H9 (cell line): ENCODE measurements around the gene ACOT7. TPM values are rescaled to one million over a fixed set of nuclear protein-coding genes. Genes with fewer than 3 reads are reported as not detected.

Source experiments
- DNase-seq: peaks from one replicate; pipeline ENCODE4 v3.0.0-alpha.2; 2017
- H2AFZ ChIP-seq: one replicate; pipeline ENCODE4 v1.6.1; 2013; ENCODE audit warnings: mild to moderate bottlenecking, low read length, control low read depth, moderate library complexity
- H2AK5ac ChIP-seq: 2 replicates; pipeline ENCODE4 v1.6.1; 2013; ENCODE audit warnings: low read length, control low read depth, mixed read lengths; ENCODE audit not compliant: insufficient read length
- H2BK120ac ChIP-seq: one replicate; pipeline ENCODE4 v1.6.1; 2013; ENCODE audit warnings: low read depth, mild to moderate bottlenecking, low read length, control low read depth, inconsistent platforms; ENCODE audit not compliant: poor library complexity, severe bottlenecking
- H2BK12ac ChIP-seq: 2 replicates; pipeline ENCODE4 v1.6.1; 2013; ENCODE audit warnings: low read length, control low read depth, mixed read lengths, low read depth; ENCODE audit not compliant: insufficient read length
- H2BK15ac ChIP-seq: 2 replicates; pipeline ENCODE4 v1.6.1; 2013; ENCODE audit warnings: low read depth, low read length, control low read depth
- H2BK20ac ChIP-seq: one replicate; pipeline ENCODE4 v1.6.1; 2013; ENCODE audit warnings: low read depth, mild to moderate bottlenecking, low read length, control low read depth, inconsistent platforms; ENCODE audit not compliant: poor library complexity, severe bottlenecking
- H2BK5ac ChIP-seq: 2 replicates; pipeline ENCODE4 v1.6.1; 2013; ENCODE audit warnings: low read length, control low read depth, mixed read lengths; ENCODE audit not compliant: insufficient read length
- H3K14ac ChIP-seq: 2 replicates; pipeline ENCODE4 v1.6.1; 2013; ENCODE audit warnings: low read length, control low read depth; ENCODE audit not compliant: insufficient read depth
- H3K18ac ChIP-seq: 2 replicates; pipeline ENCODE4 v1.6.1; 2013; ENCODE audit warnings: low read depth, mild to moderate bottlenecking, mixed read lengths, low read length, control low read depth; ENCODE audit not compliant: insufficient read length
- H3K23ac ChIP-seq: 2 replicates; pipeline ENCODE4 v1.6.1; 2013; ENCODE audit warnings: low read length, control low read depth, mixed read lengths, low read depth; ENCODE audit not compliant: insufficient read length
- H3K23me2 ChIP-seq: 2 replicates; pipeline ENCODE4 v1.6.1; 2013; ENCODE audit warnings: low read depth, mild to moderate bottlenecking, mixed read lengths, low read length, control low read depth; ENCODE audit not compliant: insufficient read length, poor library complexity, severe bottlenecking
- H3K27ac ChIP-seq: 2 replicates; pipeline ENCODE4 v1.5.1; 2013; ENCODE audit warnings: low read length, control low read depth, mixed read lengths, low read depth; ENCODE audit not compliant: insufficient read length
- H3K27me3 ChIP-seq: 2 replicates; pipeline ENCODE4 v1.6.1; 2013; ENCODE audit warnings: low read length, control low read depth, inconsistent platforms; ENCODE audit not compliant: insufficient read depth
- H3K4ac ChIP-seq: 2 replicates; pipeline ENCODE4 v1.6.1; 2013; ENCODE audit warnings: low read depth, mild to moderate bottlenecking, control low read depth, inconsistent platforms, low read length, moderate library complexity
- H3K4me1 ChIP-seq: 2 replicates; pipeline ENCODE4 v1.6.1; 2013; ENCODE audit warnings: low read length, control low read depth, inconsistent platforms; ENCODE audit not compliant: insufficient read depth
- H3K4me2 ChIP-seq: 2 replicates; pipeline ENCODE4 v1.6.1; 2013; ENCODE audit warnings: low read length, control low read depth, mixed read lengths; ENCODE audit not compliant: insufficient read length, insufficient read depth
- H3K56ac ChIP-seq: 2 replicates; pipeline ENCODE4 v1.6.1; 2013; ENCODE audit warnings: low read depth, mild to moderate bottlenecking, mixed read lengths, low read length, control low read depth; ENCODE audit not compliant: insufficient read length
- H3K79me1 ChIP-seq: 2 replicates; pipeline ENCODE4 v1.6.1; 2013; ENCODE audit warnings: low read depth, mild to moderate bottlenecking, moderate library complexity, low read length, control low read depth, inconsistent platforms; ENCODE audit not compliant: insufficient read depth, poor library complexity, severe bottlenecking
- H3K79me2 ChIP-seq: 2 replicates; pipeline ENCODE4 v1.6.1; 2013; ENCODE audit warnings: low read length, control low read depth, inconsistent platforms; ENCODE audit not compliant: insufficient read depth
- H3K9ac ChIP-seq: 2 replicates; pipeline ENCODE4 v1.6.1; 2013; ENCODE audit warnings: low read length, control low read depth, mixed read lengths; ENCODE audit not compliant: insufficient read length; ENCODE audit errors: extremely low read depth
- H3K9me3 ChIP-seq: one replicate; pipeline ENCODE4 v1.6.1; 2013; ENCODE audit warnings: low read depth, low read length, inconsistent platforms; ENCODE audit not compliant: control insufficient read depth
- H3T11ph ChIP-seq: one replicate; pipeline ENCODE4 v1.6.1; 2013; ENCODE audit warnings: mild to moderate bottlenecking, low read length, control low read depth, inconsistent platforms
- H4K20me1 ChIP-seq: one replicate; pipeline ENCODE4 v1.6.1; 2013; ENCODE audit not compliant: control insufficient read depth, insufficient read length, insufficient read depth
- H4K5ac ChIP-seq: 2 replicates; pipeline ENCODE4 v1.6.1; 2013; ENCODE audit warnings: low read depth, mild to moderate bottlenecking, mixed read lengths, low read length, control low read depth; ENCODE audit not compliant: insufficient read length
- H4K8ac ChIP-seq: replicated peaks from 2 replicates; pipeline ENCODE4 v1.6.1; 2013; ENCODE audit warnings: low read length, control low read depth, mixed read lengths, low read depth; ENCODE audit not compliant: insufficient read length
- H4K91ac ChIP-seq: 2 replicates; pipeline ENCODE4 v1.6.1; 2013; ENCODE audit warnings: low read depth, mild to moderate bottlenecking, moderate library complexity, mixed read lengths, low read length, control low read depth; ENCODE audit not compliant: insufficient read length
- H3K27ac Mint-ChIP-seq, 3 experiments: 2 replicates in 2 of 3; 3 replicates in 1 of 3; pipeline ENCODE4 v1.8.0; 2020 to 2021; ENCODE audit warnings: mixed read lengths in 3 of 3, mild to moderate bottlenecking in 1 of 3, moderate library complexity in 1 of 3
- H3K27me3 Mint-ChIP-seq: 2 replicates; pipeline ENCODE4 v1.8.0; 2021; ENCODE audit warnings: low read depth, mild to moderate bottlenecking, moderate library complexity, mixed read lengths
- H3K36me3 Mint-ChIP-seq, 3 experiments: 2 replicates in 2 of 3; 3 replicates in 1 of 3; pipeline ENCODE4 v1.8.0; 2020 to 2021; ENCODE audit warnings: low read depth in 3 of 3, mixed read lengths in 3 of 3; ENCODE audit not compliant: insufficient read depth in 1 of 3
- H3K4me1 Mint-ChIP-seq, 2 experiments: 2 replicates each; pipeline ENCODE4 v1.8.0; 2020; ENCODE audit warnings: mixed read lengths in 2 of 2
- H3K4me3 Mint-ChIP-seq, 2 experiments: 2 replicates in 1 of 2; 3 replicates in 1 of 2; pipeline ENCODE4 v1.8.0; 2020 to 2021; ENCODE audit warnings: mild to moderate bottlenecking in 2 of 2, mixed read lengths in 2 of 2, moderate library complexity in 1 of 2
- H3K9me3 Mint-ChIP-seq, 2 experiments: 2 replicates in 1 of 2; 3 replicates in 1 of 2; pipeline ENCODE4 v1.8.0; 2020; ENCODE audit warnings: mild to moderate bottlenecking in 2 of 2, mixed read lengths in 2 of 2, moderate library complexity in 1 of 2
- WGBS: extraction: QIAGEN DNeasy Blood & Tissue Kit; methylation state at CpG from one replicate; pipeline ENCODE4 v1.1.7; 2013; ENCODE audit warnings: missing lambda C conversion rate, low lambda C conversion rate, mixed read lengths; ENCODE audit not compliant: insufficient read length; ENCODE audit errors: extremely low coverage; 5-methylcytosine and 5-hydroxymethylcytosine counted together
- long read RNA-seq: library from polyadenylated mRNA; unstranded; transcript quantifications from one replicate; pipeline ENCODE4 v2.0.0, GENCODE V29; 2020
- total RNA-seq: library from RNA; stranded (reverse); gene quantifications from 2 replicates; pipeline ENCODE4 v1.2.1, GENCODE V29; 2021
- TF ChIP-seq, protein P1 (sequence below): fragments of 200-600 bp; sonication (generic); conservative IDR thresholded peaks from 3 replicates; pipeline ENCODE4 v1.8.0; 2021; ENCODE audit warnings: antibody characterized with exemption, mild to moderate bottlenecking

Gene ACOT7, protein sequence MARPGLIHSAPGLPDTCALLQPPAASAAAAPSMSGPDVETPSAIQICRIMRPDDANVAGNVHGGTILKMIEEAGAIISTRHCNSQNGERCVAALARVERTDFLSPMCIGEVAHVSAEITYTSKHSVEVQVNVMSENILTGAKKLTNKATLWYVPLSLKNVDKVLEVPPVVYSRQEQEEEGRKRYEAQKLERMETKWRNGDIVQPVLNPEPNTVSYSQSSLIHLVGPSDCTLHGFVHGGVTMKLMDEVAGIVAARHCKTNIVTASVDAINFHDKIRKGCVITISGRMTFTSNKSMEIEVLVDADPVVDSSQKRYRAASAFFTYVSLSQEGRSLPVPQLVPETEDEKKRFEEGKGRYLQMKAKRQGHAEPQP
- total RNA-seq, result 85.2 and 87.4 TPM in 2 replicates
- long read RNA-seq, transcript ACOT7-204 (9 exons, 1,614 nt), result minor isoform, 14 of 456 reads
- long read RNA-seq, transcript ACOT7-210 (9 exons, 1,403 nt), result major isoform, 402 of 456 reads
- long read RNA-seq, partial matches to known transcripts, result 18 of 456 reads
- long read RNA-seq, other reads (novel, unspliced or antisense), result 22 of 456 reads

DNA sequence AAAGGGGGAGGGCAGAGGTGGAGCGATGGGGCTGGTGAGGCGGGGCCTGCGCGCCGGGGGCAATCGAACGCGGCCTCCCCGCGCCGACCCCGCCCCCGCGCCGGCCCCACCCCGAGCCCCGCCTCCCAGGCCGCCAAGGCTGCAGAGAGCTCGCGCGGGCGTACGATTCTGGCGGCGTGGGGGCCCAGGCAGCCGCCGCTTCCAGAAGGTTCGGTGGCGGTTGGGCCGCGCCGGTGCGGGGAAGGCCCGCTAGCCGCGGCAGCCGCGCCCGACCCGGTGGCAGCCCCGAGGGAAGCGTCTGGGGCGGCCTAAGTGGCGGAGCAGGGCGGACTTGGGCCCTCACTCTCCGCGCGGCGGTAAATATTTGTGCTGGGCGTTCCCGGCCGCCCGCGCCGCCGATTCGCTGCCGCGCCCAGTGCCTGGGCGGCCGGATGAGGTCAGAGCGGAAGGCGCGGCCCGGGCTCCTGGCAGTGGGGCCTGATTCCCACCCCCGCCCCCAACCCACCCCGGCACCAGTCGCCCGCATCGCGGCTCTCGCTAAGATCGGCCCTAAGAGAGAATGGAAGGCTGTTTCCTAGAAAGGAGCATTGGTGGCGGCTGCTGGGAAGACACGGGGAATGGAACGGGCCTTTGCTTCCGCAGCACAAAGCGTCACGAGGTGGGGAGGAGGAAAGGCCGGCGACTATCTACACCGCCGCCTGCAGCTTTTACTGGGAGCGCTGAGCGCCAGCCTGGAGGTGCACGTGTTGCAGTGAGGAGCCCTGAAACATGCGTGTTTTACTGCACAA lies at the start of gene ACOT7:
TSS of gene ACOT7 (minus strand) at position 368 of the 788 bp plus-strand sequence. CDS start 368 bp downstream, outside the sequence.
- H2BK20ac ChIP-seq, result no peak within 1 kb of the TSS
- H2BK120ac ChIP-seq, result no peak within 1 kb of the TSS
- peak within 1 kb of the TSS; percentile 53 for H2BK12ac ChIP-seq
- H4K20me1 ChIP-seq, result no peaks in the 10 kb centered on the region
- no peak within 1 kb of the TSS for H2BK5ac ChIP-seq
- H4K91ac ChIP-seq, result no peak within 1 kb of the TSS
- H3K79me2 ChIP-seq, result peaks cover 15% of the 10 kb centered on the region; the same call in 1 of the 2 replicates
- H3K14ac ChIP-seq, result peak within 1 kb of the TSS; percentile 99
- H2AK5ac ChIP-seq, result no peak within 1 kb of the TSS
- no peak within 1 kb of the TSS for H3K4ac ChIP-seq
- no peaks in the 10 kb centered on the region; the same call in 1 of the 2 replicates for H3K4me1 ChIP-seq
- no peaks in the 10 kb centered on the region for H3K79me1 ChIP-seq
- no peaks in the 10 kb centered on the region for H3K9me3 ChIP-seq
- peak within 1 kb of the TSS; percentile 80 for H3K4me2 ChIP-seq
- Mint-ChIP-seq H3K27ac (peak within 1 kb of the TSS; percentile 40 to 98 (median 94); a peak in 6 of 7 replicates), H3K4me3 (peak within 1 kb of the TSS; percentile 81 to 91), H3K9me3 (no peaks in the 10 kb centered on the region), H3K36me3 (peaks cover 5 to 15% (median 15%) of the 10 kb centered on the region in 3 experiments), H3K27me3 (peaks cover 24% of the 10 kb centered on the region), H3K4me1 (peaks cover 15 to 16% of the 10 kb centered on the region in 2 experiments)
- H3T11ph ChIP-seq, result no peak within 1 kb of the TSS
- no peak within 1 kb of the TSS; the same call in 1 of the 2 replicates for H2BK15ac ChIP-seq
- TF ChIP-seq, protein P1, sequence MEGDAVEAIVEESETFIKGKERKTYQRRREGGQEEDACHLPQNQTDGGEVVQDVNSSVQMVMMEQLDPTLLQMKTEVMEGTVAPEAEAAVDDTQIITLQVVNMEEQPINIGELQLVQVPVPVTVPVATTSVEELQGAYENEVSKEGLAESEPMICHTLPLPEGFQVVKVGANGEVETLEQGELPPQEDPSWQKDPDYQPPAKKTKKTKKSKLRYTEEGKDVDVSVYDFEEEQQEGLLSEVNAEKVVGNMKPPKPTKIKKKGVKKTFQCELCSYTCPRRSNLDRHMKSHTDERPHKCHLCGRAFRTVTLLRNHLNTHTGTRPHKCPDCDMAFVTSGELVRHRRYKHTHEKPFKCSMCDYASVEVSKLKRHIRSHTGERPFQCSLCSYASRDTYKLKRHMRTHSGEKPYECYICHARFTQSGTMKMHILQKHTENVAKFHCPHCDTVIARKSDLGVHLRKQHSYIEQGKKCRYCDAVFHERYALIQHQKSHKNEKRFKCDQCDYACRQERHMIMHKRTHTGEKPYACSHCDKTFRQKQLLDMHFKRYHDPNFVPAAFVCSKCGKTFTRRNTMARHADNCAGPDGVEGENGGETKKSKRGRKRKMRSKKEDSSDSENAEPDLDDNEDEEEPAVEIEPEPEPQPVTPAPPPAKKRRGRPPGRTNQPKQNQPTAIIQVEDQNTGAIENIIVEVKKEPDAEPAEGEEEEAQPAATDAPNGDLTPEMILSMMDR, result no peak
- no peaks in the 10 kb centered on the region for H3K27me3 ChIP-seq
- peak within 1 kb of the TSS; percentile 79 for H3K9ac ChIP-seq
- H2AFZ ChIP-seq, result no peak within 1 kb of the TSS
- peak; percentile 90 for DNase-seq
- no CpG with 5 or more reads among the region's 87 CpGs for WGBS
- H3K23me2 ChIP-seq, result peaks cover 11% of the 10 kb centered on the region
- H4K5ac ChIP-seq, result no peak within 1 kb of the TSS
- no peak within 1 kb of the TSS for H3K23ac ChIP-seq
- peak within 1 kb of the TSS; percentile 93 for H3K18ac ChIP-seq
- H3K56ac ChIP-seq, result no peak within 1 kb of the TSS
- H4K8ac ChIP-seq, result no peak within 1 kb of the TSS
- H3K27ac ChIP-seq, result no peak within 1 kb of the TSS
